Keratinocyte (primary cell): ENCODE data around the gene CHID1. TPM values are rescaled to one million over a fixed set of nuclear protein-coding genes. Genes with fewer than 3 reads are reported as not detected.
A peak's percentile ranks its signal among the peaks of the same experiment; 100 is the strongest.

Experiments
- DNase-seq: peaks from one replicate; pipeline ENCODE4 v3.0.0-alpha.2; 2011; ENCODE audit warnings: low read depth, missing footprints, low spot score
- FAIRE-seq: peaks from 2 replicates; lab custom pipeline; 2011; peaks lifted over from hg19 to GRCh38; lab: Jason Lieb, UNC
- H2AFZ ChIP-seq: 2 replicates; pipeline ENCODE4 v1.6.0; 2012; ENCODE audit warnings: low read length, control low read depth, inconsistent platforms; ENCODE audit not compliant: control insufficient read depth
- H3K27ac ChIP-seq: 2 replicates; pipeline ENCODE4 v1.5.1; 2011; ENCODE audit warnings: low read length; ENCODE audit not compliant: control insufficient read depth, insufficient read depth
- H3K27me3 ChIP-seq: 3 replicates; pipeline ENCODE4 v1.6.0; 2011; ENCODE audit warnings: low read length; ENCODE audit not compliant: control insufficient read depth, insufficient read depth; ENCODE audit errors: extremely low read depth
- H3K36me3 ChIP-seq, 2 experiments: 2 replicates in 1 of 2; 3 replicates in 1 of 2; pipeline ENCODE4 v1.5.1; 2011; ENCODE audit warnings: low read length in 2 of 2, mild to moderate bottlenecking in 1 of 2; ENCODE audit not compliant: control insufficient read depth in 2 of 2, insufficient read depth in 2 of 2; ENCODE audit errors: extremely low read depth in 1 of 2
- H3K4me1 ChIP-seq: 3 replicates; pipeline ENCODE4 v1.5.1; 2011; ENCODE audit warnings: low read length; ENCODE audit not compliant: control insufficient read depth, insufficient read depth; ENCODE audit errors: extremely low read depth
- H3K4me2 ChIP-seq: 3 replicates; pipeline ENCODE4 v1.6.0; 2011; ENCODE audit warnings: low read depth, low read length; ENCODE audit not compliant: control insufficient read depth, insufficient read depth; ENCODE audit errors: extremely low read depth
- H3K4me3 ChIP-seq, 3 experiments: fragments of 200-600 bp in 1 of 3; sonication (generic) in 1 of 3; 2 replicates in 2 of 3; 3 replicates in 1 of 3; pipeline ENCODE4 v1.5.1; 2011 to 2016; ENCODE audit warnings: low read length in 3 of 3, mild to moderate bottlenecking in 3 of 3, control low read depth in 2 of 3, inconsistent platforms in 1 of 3, low read depth in 1 of 3, mixed read lengths in 1 of 3, mixed run types in 1 of 3, moderate library complexity in 1 of 3; ENCODE audit not compliant: control insufficient read depth in 2 of 3, insufficient read depth in 2 of 3; ENCODE audit errors: extremely low read depth in 1 of 3
- H3K79me2 ChIP-seq: 2 replicates; pipeline ENCODE4 v1.6.0; 2012; ENCODE audit warnings: low read length; ENCODE audit not compliant: control insufficient read depth, insufficient read depth
- H3K9ac ChIP-seq: 3 replicates; pipeline ENCODE4 v1.6.0; 2011; ENCODE audit warnings: low read length; ENCODE audit not compliant: control insufficient read depth, insufficient read depth; ENCODE audit errors: extremely low read depth
- H3K9me1 ChIP-seq: 3 replicates; pipeline ENCODE4 v1.6.0; 2011; ENCODE audit warnings: low read length; ENCODE audit not compliant: control insufficient read depth, insufficient read depth; ENCODE audit errors: extremely low read depth
- H3K9me3 ChIP-seq: 2 replicates; pipeline ENCODE4 v1.5.1; 2012; ENCODE audit warnings: low read depth, low read length; ENCODE audit not compliant: control insufficient read depth
- H4K20me1 ChIP-seq: 3 replicates; pipeline ENCODE4 v1.6.0; 2011; ENCODE audit warnings: low read length; ENCODE audit not compliant: control insufficient read depth, insufficient read depth; ENCODE audit errors: extremely low read depth
- CTCF ChIP-seq, 3 experiments: IDR thresholded peaks in 1 of 3; conservative IDR thresholded peaks in 1 of 3; optimal IDR thresholded peaks in 1 of 3; 2 replicates in 2 of 3; 3 replicates in 1 of 3; pipeline versions ENCODE3 to v1.5.1; 2011; ENCODE audit warnings: low read length in 3 of 3, mild to moderate bottlenecking in 3 of 3, moderate library complexity in 2 of 3, control low read depth in 1 of 3, inconsistent platforms in 1 of 3; ENCODE audit not compliant: insufficient read depth in 2 of 3; ENCODE audit errors: extremely low read depth in 1 of 3
- EZH2 ChIP-seq: IDR thresholded peaks from one replicate; pipeline ENCODE4 v1.6.1; 2012; ENCODE audit warnings: inconsistent platforms, mild to moderate bottlenecking, low read length, moderate library complexity
- dilution Hi-C: fragments of 300-500 bp; cut with MboI; formaldehyde crosslinking; loops from one replicate; pipeline ENCODE4 v1.7.0; 2020; ENCODE audit warnings: low sequenced_read_pairs; ENCODE audit not compliant: extremely low pct_ligation_motif_present
- polyA plus RNA-seq, 5 experiments: library from polyadenylated mRNA; depleted of rRNA in 3 of 5; stranded (reverse) in 3 of 5; stranded (forward) in 1 of 5; unstranded in 1 of 5; fragments of >200 nt; gene quantifications; 1 replicate in 1 of 5; 2 replicates in 3 of 5; 3 replicates in 1 of 5; pipeline versions ENCODE4 v1.2.1 to v1.2.3, GENCODE V29; 2011 to 2012; ENCODE audit warnings: missing spikeins in 2 of 5, low read depth in 1 of 5, low replicate concordance in 1 of 5

CHID1 gene
- polyA plus RNA-seq, 1 donor (not counting 4 experiments of a cell fraction or from before 2014, with no cell fraction given): 23.0 TPM

- Histone ChIP-seq H2AFZ (no peak overlapping the region), H3K9ac (no peak overlapping the region), H3K27me3 (no peaks in the 10 kb centered on the region), H3K4me3 (no peak overlapping the region), H3K36me3 (peaks cover 3 to 4% of the 10 kb centered on the region in 2 experiments), H3K9me1 (peaks cover 5% of the 10 kb centered on the region), H3K4me2 (no peak overlapping the region), H3K79me2 (peaks cover 23% of the 10 kb centered on the region), H3K9me3 (no peaks in the 10 kb centered on the region), H4K20me1 (peaks cover 7% of the 10 kb centered on the region), H3K4me1 (peaks cover 48% of the 10 kb centered on the region), H3K27ac (no peak overlapping the region)
- dilution Hi-C loops: no loop called here
- no peak for TF ChIP-seq EZH2
- TF ChIP-seq CTCF (optimal IDR thresholded peaks at IDR 0.05 in 1 of 3, IDR thresholded peaks at IDR 0.05 in 1 of 3, conservative IDR thresholded peaks at IDR 0.05 in 1 of 3; ENCODE audit: extremely low read depth in 1 of 3, insufficient read depth in 2 of 3, low read length in 3 of 3): no peak
- FAIRE-seq (no peak), DNase-seq (no peak)
Measured at GRCh38 chr11:847876-848275, 62.7 kb downstream of the CHID1 start.

- Histone ChIP-seq H3K79me2 (peaks cover 30% of the 10 kb centered on the region), H3K9me3 (no peaks in the 10 kb centered on the region), H3K27me3 (no peaks in the 10 kb centered on the region), H2AFZ (no peak overlapping the region), H3K27ac (peak overlapping the region; percentile 88), H4K20me1 (peaks cover 12% of the 10 kb centered on the region), H3K4me2 (peak overlapping the region; percentile 90), H3K9ac (peak overlapping the region; percentile 77), H3K4me1 (peaks cover 48% of the 10 kb centered on the region), H3K36me3 (peaks cover 3 to 4% of the 10 kb centered on the region in 2 experiments), H3K4me3 (peak overlapping the region in 1 of 3 experiments; percentile 19), H3K9me1 (peaks cover 5% of the 10 kb centered on the region)
- no peak for DNase-seq
- FAIRE-seq: peak; percentile 100
- dilution Hi-C loops: no loop called here
- TF ChIP-seq EZH2: no peak
- no peak for TF ChIP-seq CTCF (optimal IDR thresholded peaks at IDR 0.05 in 1 of 3, IDR thresholded peaks at IDR 0.05 in 1 of 3, conservative IDR thresholded peaks at IDR 0.05 in 1 of 3; ENCODE audit: extremely low read depth in 1 of 3, insufficient read depth in 2 of 3, low read length in 3 of 3)
Measured at GRCh38 chr11:846496-847098, 64.0 kb downstream of the CHID1 start.
